PFSK-1 (cell line): ENCODE results near the gene TMEM176B.

ENCODE experiments used
- FOXP2 ChIP-seq: optimal IDR thresholded peaks from 2 replicates; pipeline ENCODE3; 2011; ENCODE audit warnings: borderline replicate concordance, control low read depth, inconsistent platforms; ENCODE audit not compliant: insufficient read depth; ENCODE audit errors: extremely low read length, extremely low read depth
- POLR2AphosphoS5 ChIP-seq: IDR thresholded peaks from 2 replicates; pipeline ENCODE4 v1.6.1; 2012; ENCODE audit warnings: low read depth, mild to moderate bottlenecking, control low read depth, low read length, moderate library complexity
- SIN3A ChIP-seq: IDR thresholded peaks from 2 replicates; pipeline ENCODE4 v1.6.1; 2012; ENCODE audit warnings: mild to moderate bottlenecking, low read length, moderate library complexity, borderline replicate concordance; ENCODE audit not compliant: insufficient read depth
- TAF1 ChIP-seq: IDR thresholded peaks from 2 replicates; pipeline ENCODE4 v1.6.1; 2012; ENCODE audit warnings: low read length, control low read depth, borderline replicate concordance; ENCODE audit not compliant: insufficient read depth
- TF ChIP-seq, protein P1 (sequence below), 2 experiments: IDR thresholded peaks; 2 replicates each; pipeline versions ENCODE4 v1.6.1 to v1.8.0; 2011 to 2012; ENCODE audit warnings: low read depth in 2 of 2, low read length in 2 of 2, control low read depth in 1 of 2, inconsistent platforms in 1 of 2, mild to moderate bottlenecking in 1 of 2, moderate library complexity in 1 of 2; ENCODE audit not compliant: insufficient read depth in 1 of 2

TMEM176B gene

GRCh38 chr7:150806454-150806853, 6.3 kb upstream of the TMEM176B start:
- TF ChIP-seq TAF1 (no peak), POLR2AphosphoS5 (no peak), SIN3A (no peak), FOXP2 (no peak)
- TF ChIP-seq, protein P1, sequence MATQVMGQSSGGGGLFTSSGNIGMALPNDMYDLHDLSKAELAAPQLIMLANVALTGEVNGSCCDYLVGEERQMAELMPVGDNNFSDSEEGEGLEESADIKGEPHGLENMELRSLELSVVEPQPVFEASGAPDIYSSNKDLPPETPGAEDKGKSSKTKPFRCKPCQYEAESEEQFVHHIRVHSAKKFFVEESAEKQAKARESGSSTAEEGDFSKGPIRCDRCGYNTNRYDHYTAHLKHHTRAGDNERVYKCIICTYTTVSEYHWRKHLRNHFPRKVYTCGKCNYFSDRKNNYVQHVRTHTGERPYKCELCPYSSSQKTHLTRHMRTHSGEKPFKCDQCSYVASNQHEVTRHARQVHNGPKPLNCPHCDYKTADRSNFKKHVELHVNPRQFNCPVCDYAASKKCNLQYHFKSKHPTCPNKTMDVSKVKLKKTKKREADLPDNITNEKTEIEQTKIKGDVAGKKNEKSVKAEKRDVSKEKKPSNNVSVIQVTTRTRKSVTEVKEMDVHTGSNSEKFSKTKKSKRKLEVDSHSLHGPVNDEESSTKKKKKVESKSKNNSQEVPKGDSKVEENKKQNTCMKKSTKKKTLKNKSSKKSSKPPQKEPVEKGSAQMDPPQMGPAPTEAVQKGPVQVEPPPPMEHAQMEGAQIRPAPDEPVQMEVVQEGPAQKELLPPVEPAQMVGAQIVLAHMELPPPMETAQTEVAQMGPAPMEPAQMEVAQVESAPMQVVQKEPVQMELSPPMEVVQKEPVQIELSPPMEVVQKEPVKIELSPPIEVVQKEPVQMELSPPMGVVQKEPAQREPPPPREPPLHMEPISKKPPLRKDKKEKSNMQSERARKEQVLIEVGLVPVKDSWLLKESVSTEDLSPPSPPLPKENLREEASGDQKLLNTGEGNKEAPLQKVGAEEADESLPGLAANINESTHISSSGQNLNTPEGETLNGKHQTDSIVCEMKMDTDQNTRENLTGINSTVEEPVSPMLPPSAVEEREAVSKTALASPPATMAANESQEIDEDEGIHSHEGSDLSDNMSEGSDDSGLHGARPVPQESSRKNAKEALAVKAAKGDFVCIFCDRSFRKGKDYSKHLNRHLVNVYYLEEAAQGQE (IDR thresholded peaks at IDR 0.05; ENCODE audit: insufficient read depth in 1 of 2, low read depth in 2 of 2, low read length in 2 of 2) = no peak

DNA sequence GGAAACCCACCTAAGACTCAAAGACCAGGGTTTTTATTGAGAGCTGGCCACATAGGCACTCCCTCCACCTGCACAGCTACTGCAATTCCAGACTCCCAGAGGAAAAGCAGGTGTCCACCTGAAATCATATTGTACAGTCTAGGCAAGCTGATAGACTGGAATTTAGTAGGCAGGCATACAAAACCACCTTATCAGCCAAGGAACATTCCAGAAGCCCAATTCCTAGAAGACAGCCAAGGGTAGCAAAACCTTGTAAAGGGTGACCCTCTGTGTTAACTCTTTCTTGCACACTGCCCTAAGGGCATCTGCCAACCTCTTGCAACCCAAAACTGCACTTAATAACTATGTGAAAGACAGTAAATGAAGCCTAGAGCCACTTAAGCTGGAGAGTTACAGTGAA, 5.7 kb upstream of the TMEM176B start:
- TF ChIP-seq POLR2AphosphoS5 (no peak), TAF1 (no peak), SIN3A (no peak), FOXP2 (no peak)
- TF ChIP-seq, protein P1 (IDR thresholded peaks at IDR 0.05; ENCODE audit: insufficient read depth in 1 of 2, low read depth in 2 of 2, low read length in 2 of 2) = no peak

- TF ChIP-seq TAF1 (no peak), POLR2AphosphoS5 (no peak), FOXP2 (no peak), SIN3A (no peak)
- TF ChIP-seq, protein P1 (IDR thresholded peaks at IDR 0.05; ENCODE audit: insufficient read depth in 1 of 2, low read depth in 2 of 2, low read length in 2 of 2) = no peak
Observed at GRCh38 chr7:150804802-150805201, 4.6 kb upstream of the TMEM176B start.

DNA sequence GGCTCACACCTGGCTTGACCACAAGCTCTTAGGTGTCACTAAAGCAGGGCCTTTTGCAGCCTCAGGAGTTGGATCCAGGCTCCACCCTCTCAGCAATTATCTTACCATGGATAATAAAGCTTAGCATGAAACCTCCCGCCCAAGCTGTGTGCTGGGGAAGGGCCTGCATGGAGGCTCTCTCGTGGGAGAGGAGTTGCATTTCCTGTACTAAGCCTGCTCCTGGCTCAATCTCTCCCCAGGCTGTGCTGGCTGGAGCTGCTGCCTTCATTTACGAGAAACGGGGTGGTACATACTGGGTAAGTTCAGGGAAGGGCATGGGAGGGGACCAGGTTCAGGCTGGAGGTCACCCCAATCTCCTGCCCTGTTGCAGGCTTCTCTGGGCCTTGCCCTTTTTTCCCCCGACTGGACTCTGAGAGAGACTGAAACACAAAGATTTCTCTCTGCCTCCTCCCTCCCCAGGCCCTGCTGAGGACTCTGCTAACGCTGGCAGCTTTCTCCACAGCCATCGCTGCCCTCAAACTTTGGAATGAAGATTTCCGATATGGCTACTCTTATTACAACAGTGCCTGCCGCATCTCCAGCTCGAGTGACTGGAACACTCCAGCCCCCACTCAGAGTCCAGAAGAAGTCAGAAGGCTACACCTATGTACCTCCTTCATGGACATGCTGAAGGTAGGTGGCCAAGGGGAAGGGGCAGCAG, 3.1 kb upstream of the TMEM176B start:
- TF ChIP-seq FOXP2 (no peak), TAF1 (no peak), SIN3A (no peak), POLR2AphosphoS5 (no peak)
- TF ChIP-seq, protein P1 (IDR thresholded peaks at IDR 0.05; ENCODE audit: insufficient read depth in 1 of 2, low read depth in 2 of 2, low read length in 2 of 2) = no peak
